Embryonic facial prominence (tissue), 1 donor: ENCODE results near the gene CUL2.
"Not testable (repeated sequence)": the region's sequence is repeated elsewhere in the genome, so short reads cannot be mapped to it uniquely, and the experiment has no call there.

ENCODE experiments used
- DNase-seq: peaks from one replicate; pipeline ENCODE4 v3.0.0-alpha.2; 2016; ENCODE audit errors: extremely low spot score

Gene CUL2

DNA sequence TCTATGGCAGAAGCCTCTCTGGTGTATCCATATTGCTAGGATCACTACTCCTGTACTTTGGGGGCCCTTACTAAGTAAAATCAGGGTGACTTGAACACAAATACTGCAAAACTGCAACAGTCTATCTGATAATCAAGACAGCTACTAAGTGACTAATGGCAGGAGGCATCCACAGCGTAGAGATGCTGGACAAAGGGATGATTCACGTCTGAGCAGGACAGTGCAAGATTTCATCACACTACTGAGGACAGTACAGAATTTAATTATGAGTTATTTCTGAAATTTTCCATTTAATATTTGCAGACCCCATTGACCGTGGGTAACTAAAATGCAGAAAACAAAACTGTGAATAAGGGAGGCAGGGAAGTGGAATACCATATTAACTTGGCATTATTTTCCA, 10.4 kb downstream of the CUL2 start:
- DNase-seq, result no peak

DNA sequence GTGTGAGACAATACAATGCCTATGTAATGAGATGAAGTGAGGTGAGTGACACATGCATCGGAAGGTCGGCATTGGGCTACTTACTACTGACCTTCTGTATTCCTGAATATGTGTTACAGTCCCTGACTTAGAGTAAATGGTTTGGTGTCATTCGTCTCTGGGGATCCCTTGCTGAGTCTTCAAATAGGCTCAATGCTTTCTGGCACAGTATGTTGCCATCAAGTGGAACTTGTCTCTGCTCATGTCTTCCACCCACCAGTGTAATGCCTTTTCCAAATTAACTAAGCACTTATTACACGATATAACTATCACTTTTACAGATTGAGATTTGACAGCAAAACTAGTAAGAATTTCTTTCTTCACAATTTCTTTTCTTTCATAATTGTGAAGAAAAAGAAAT, 10.9 kb downstream of the CUL2 start:
- DNase-seq, result no peak

DNA sequence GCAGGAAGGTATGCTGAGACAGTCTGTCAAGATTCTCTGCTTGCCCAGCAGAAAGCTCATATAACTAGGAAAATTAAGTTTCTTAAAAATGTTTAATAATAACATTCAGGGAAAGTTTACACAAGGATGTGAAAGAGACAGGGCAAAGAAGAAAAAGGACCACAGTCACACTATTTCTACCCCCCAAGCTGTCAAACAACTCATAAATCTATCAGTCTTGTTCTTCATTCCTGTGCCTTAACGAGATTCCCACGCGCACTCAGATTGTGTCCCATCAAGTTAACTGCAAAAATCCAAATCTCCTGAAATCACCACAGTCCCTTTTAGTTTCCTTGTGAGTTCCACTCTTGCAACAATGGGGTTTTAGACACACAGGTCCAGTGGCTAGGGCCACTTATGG, 14.9 kb downstream of the CUL2 start:
- DNase-seq, result no peak

DNA sequence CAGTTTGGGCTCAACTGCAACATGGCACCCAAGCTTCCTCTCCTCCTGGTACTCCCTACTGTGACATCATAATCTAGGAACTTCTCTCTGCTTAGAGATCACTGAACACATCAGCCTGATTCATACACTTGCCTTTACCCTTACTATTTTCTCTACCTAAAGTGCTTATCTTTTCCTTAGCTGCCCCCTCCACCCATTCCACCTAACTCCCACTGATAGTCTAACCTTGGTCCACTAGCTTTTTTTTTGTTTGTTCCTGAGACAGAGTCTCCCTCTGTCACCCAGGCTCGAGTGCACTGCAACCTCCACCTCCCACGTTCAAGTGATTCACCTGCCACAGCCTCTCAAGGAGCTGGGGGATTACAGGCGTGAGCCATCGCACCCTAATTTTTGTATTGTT, 15.9 kb downstream of the CUL2 start:
- DNase-seq, result no peak

DNA sequence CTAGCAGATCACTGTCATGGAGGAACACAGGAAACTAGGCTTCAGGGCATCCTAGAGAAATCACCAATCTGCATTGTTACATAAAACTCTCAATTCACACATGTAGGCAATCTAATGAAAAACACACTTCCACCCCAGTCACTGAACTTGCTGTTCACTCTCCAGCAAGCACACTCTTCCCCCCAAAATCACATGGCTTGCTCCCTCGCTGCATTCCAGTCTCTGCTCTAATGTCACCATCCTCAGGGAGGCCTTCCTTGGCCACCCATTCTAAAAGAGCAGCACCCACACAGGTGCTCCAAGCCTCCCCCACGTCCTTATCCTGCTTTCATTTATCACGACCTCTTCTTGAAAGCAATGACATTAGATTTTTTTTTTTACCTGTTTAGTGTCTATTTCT, 19.6 kb downstream of the CUL2 start:
- no peak for DNase-seq

DNA sequence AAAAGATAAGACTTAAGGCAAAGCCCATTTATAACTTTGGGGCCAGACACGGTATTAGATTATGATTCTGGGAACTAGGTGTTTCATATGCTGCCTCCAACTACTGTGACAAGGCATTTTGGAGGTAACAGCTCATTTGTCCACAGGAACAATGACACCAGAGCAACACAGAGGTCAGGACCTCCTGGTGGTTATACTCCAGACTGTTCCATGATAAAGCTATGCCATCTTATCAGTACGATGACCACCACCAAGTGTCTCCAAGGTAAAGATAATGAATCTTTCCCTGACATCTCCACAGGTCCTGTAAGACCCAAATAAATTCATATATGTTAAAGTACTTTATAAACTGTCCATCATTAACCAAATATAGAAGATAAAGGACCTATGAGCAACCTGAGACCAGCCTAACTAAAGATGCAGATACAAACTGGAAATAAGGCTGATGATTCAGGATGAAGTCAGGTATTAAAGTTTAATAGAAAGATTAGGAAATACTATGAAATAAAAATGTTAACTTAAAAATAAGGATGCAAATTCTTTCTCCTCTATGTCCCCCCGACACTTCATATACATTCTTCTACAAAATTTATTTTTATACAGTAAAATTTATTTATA, 26.2 kb downstream of the CUL2 start:
- no peak for DNase-seq

DNA sequence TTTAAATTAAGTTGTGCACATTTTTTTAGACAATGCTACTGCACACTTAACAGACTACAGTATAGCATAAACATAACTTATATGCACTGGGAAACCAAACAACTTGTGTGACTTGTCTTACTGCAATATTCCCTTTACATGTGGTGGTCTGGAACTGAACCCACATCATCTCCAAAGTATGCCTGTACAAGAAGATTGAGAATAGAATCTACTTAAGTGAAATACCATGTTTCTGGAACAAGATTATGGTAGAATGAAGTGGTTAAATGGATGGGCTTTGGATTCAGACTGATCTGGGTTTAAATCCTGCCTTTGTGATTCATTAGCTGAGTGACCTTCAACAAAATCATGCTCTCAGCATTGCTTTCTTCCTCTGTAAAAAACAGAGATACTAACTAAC, 30.7 kb downstream of the CUL2 start:
- no peak for DNase-seq

DNA sequence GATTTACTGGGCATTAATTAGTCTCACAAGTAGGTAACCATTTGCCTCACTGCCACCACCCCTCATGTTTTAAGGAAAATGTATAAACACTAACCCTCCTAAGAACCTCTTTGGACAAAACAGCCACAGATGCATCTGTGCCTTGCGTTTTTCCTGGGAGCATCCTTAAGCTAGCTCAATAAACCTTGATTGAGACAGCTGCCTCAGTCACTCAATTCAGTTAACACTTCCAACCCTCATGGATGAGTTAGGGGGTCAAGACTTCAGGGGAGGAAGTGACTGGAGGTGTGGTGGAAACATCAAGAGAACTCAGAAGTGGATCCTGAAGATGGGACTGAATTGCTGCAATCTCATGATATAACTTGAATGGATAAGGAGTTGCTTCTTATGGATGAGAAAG, 31.5 kb downstream of the CUL2 start:
- no peak for DNase-seq

DNA sequence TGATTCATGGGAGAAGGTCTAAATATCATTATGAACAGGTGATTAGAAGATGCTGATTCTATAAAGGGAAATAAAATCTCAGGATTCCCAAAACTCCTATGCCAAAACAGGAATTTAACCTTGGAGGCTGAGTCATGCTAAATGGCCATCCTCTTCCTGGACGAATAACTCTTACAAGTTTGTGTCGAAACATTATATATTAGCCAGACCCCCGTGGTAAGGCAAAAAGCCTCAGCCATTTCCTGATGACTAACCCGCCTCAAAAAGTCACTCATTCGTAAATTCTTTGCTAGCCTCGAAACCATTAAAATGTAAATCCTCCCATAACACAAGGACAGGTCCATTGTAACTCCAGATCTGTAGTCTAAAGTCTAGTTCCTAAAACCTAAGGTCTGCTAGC, 32.0 kb downstream of the CUL2 start:
- DNase-seq, result no peak

DNA sequence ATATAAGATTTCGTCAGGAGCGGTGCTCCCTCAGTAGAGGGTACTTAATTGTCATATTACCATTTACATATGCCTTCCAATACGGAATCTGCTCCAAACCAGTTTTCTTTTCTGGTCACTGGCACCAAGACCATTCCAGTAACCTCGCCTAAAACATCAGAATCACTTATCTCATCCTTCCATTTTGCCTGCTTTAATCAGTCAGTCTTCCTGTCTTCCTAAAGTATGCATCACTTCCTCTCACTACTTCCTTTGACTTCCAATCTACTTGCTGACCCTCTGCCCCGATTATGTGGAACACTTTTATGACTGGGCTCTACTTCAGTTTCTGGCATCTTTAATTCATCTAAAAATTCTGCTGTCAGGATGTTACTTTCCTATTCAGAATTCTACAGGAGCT, 33.5 kb downstream of the CUL2 start:
- no peak for DNase-seq

DNA sequence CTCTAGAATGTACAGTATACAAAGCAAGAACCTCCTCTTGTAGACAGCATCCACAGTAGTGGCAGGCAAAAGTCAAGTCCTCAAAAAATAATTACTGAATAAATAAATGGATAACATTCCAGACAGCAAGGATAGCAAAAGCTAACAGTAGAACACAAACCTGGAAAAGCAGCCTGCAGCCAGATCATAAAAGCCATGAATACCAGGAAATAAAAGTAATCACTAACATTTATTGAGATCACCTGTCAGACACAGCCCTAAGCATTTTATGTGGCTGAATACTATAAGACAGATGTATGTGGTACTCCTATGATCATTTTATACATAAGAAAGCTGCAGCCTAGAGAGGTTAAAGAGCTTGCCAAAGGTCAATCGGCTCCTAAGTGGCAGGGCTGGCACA, 34.0 kb downstream of the CUL2 start:
- no peak for DNase-seq

DNA sequence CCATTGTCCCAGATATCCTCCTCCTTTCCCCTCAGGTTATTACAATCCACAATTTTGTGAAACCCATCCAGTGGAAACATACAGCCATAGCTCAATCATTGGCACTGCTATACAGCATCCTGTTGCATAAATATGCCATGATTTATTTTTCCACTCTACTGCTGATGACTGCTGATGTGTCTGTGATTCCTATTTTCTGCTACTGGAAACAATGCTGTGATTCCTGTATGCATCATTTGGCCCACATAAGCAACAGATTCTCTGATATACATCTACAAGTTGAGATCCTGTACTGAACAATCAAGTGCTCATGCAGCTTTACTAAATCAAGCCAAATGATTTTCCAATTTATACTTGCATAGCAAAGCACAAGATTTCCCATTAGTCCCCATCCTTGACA, 39.6 kb downstream of the CUL2 start:
- DNase-seq, result no peak

DNA sequence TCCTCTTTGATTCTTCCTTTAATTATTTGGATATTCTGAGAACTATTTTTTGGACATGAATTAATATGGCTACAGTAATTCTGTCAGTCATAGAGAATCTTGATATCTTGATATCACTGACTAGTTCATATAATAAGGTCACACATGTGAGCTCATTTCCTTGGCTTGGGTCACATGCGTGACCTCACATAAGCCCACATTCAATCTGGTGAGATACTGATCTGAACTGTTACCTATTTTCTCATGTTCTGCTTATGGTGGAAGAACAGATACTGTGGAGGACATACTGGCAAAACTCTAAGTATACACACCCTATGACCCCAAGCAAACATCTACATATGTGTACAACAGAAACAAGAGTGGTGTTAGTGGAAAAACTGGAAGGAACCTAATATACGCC, 44.1 kb downstream of the CUL2 start:
- DNase-seq, result no peak

DNA sequence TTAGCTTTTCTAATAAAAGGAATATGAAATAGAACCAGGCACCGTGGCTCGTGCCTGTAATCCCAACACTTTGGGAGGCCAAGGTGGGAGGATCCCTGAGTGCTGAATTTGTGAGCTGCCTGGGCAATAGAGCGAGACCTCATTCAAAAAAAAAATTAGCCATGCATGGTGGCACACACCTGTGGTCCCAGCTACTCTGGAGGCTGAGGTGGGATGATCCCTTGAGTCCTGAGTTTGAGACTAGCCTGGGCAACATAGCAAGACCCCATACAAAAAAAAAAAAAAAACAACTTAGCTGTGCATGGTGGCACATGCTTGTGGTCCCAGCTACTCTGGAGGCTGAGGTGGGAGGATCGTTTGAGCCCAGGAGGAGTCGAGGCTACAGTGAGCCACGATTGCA, 44.9 kb downstream of the CUL2 start:
- DNase-seq, result not testable (repeated sequence)

DNA sequence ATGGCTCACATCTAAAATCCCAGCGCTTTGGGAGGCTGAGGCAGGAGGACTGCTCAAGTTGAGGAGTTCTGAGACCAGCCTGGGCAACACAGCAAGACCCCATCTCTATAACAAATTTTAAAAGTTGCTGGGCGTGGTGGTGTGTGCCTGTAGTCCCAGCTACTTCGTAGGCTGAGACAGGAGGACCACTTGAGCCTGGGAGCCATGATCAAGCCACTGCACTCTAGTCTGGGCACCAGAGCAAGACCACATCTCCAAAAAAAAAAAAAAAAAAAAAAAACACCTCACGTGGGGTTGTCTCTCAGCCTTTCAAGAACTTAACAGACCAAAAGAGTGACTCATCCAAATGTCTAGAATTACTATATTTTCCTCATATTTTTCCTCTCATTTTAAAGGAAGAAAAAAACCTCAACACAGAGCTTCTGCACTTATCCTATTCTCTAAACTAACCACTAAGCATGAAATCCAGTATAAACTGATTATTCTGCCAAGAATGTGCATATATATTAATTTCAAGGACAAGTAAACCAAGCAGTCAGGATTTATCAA, 46.3 kb downstream of the CUL2 start:
- DNase-seq, result no peak

DNA sequence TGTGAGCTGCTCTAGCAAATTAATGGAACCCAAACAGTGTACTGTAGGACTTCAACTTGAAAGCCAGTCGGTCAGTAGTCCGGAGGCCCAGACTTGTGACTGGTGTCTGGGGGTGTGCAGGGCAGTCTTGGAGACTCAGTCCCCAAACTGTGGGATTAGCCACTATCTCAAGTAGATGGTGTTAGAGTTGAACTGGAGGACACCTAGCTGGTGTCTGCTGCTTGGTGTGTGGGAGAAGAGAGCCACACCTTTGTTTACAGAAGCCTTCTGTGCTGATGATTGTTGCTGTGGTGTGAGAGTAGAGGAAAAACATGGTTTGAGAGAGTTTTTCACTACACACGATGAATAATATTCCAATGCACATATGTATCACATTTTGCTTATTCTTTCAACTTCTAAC, 47.4 kb downstream of the CUL2 start:
- DNase-seq, result no peak

DNA sequence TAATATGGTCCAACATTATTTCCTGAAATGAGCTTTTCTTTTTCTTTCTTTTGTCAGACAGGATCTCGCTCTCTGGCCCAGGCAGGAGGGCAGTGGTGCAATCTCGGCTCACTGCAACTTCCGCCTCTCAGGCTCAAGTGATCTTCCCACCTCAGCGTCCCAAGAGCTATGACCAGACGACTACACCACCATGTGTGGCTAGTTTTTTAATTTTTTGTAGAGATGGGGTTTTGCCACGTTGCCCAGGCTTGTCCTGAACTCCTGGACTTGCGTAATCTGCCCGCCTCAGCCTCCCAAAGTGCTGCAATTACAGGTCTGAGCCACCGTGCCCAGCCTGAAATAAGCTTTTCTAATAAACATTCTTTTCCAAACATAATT, 48.6 kb downstream of the CUL2 start:
- no peak for DNase-seq

DNA sequence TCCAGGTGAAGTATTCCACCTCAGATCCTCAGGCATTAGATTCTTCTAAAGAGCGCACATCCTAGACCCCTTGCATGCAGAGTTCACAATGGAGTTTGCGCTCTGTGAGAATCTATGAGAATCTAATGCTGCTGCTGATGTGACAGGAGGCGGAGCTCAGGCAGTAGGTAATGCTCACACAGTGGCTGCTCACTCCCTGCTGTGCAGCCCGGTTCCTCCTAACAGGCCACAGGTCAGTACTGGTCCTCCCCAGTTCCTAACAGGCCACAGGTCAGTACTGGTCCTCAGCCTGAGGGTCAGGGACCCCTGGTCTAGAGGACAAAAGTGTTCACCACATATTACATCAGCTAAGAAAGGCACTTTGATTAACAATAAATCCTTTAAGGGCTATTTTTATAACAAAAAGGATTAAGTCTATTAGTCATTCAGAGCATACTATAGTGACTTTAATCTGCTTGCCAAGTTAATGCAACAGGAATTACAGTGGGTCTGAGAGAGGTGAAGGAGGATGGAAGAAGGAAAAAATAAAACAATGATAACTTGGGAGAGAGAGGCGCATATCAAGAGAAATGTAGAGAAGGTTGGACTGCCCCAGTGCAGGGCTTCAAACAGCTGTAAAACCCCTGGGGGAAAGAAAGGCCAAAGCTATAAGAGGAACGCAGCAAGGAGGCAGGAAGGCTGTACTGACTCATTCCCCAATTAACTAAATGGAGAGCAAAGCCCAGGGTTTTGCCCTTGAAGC, 49.2 kb downstream of the CUL2 start:
- no peak for DNase-seq

DNA sequence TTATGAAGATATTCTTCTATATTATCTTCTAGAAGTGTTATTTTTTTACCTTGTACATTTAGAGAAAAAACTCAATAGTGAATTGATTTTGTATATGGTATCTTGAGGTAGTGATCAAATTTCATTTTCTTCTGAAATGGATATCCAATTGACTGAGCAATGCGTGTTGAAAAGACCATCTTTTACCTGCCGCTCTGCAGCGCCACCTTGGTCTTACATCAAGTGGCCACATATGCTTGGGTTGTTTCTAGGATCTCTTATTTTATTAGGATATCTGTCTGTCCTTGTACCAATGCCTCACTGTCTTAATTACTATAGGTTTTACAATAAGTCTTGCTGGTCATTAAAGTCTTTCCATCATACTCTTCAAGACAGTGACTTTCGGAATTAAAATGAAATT, 53.0 kb downstream of the CUL2 start:
- DNase-seq, result no peak

DNA sequence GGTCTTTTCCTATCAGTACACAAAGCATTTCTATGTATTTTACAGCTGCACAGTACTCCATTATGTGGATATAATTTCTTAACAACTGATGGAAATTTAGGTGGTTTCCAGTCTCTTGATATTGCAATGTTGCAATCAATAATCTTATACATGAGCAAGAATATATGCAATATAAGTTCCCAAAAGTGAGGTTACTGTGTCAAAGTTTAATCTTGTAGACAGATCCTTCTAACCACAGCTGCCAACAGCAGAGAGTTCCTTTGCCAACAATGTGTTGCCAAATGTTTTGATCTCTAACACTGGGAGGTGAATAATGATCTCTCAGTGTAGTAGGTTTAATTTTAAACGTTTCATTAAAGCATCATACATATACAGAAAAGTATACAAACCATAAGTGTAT, 54.5 kb downstream of the CUL2 start:
- DNase-seq, result no peak

DNA sequence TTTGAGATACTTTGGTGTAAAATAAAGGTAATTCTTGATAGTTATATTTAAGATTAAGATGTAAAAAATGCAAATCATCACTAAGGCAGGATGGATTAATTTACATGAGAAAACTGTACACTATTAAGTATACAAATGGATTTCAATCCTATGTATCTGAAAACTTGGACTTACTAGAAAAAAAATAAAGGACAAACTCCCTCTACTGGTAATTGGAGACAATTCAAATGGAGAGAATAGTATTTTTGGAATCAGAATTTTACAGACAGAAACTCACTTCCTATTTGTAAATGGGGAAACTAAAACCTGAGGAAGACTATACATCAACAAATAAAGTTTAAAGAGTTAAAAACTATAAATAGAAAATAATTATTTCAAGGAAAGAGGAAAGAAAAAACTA, 62.6 kb downstream of the CUL2 start:
- DNase-seq, result peak; percentile 10

DNA sequence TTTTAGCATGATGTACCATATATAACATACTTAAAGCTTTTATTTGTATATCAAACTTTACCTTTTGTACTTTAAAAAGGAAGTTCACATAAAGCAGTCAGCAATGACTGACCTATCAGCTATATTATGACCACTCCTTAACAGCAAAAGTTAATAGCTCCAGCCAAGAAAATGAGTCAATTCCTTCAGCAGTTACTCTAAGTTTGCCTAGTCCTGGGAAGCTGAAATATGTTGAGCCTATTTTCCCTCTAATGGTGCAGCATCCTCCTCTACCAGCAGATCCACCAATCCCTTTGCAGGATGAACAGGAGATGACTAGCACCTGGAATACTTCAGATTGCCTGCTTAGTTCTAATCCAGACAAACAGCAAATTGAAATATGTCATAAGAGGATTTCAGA, 64.2 kb downstream of the CUL2 start:
- no peak for DNase-seq

DNA sequence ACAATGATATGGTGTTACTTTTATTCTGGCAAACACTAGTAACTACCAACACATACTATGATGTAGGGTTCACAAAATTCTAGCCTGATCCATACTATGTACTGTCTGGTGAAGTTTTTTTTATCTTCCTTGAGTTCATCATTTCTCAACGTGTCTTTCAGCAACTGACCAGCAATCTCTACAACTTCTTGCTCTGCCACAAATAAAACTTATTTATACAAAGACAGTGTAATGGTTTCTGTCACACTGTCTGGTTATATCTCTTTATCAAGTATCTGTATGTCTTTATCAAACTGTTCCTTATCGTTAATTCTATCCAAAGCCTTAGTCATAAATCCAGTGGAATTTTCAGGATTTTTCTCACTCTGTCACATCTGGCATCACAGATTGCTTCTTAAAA, 69.7 kb downstream of the CUL2 start:
- DNase-seq, result no peak
